GM23248 (cell line): Measurements from ENCODE around the gene FRMD1. TPM values are rescaled to one million over a fixed set of nuclear protein-coding genes. Genes with fewer than 3 reads are reported as not detected.

Source experiments
- DNase-seq: peaks from one replicate; pipeline ENCODE4 v3.0.0-alpha.2; 2015
- H2AFZ ChIP-seq: fragments of 200-600 bp; sonication (generic); 2 replicates; pipeline ENCODE4 v1.6.1; 2016; ENCODE audit warnings: antibody characterized with exemption
- H3F3A ChIP-seq: fragments of 200-600 bp; sonication (generic); 2 replicates; pipeline ENCODE4 v1.6.1; 2016; ENCODE audit warnings: mild to moderate bottlenecking, antibody characterized with exemption, mixed run types; ENCODE audit not compliant: insufficient read depth
- H3K27ac ChIP-seq: fragments of 200-600 bp; sonication (generic); 2 replicates; pipeline ENCODE4 v1.5.1; 2016; ENCODE audit warnings: mild to moderate bottlenecking
- H3K27me3 ChIP-seq: fragments of 200-600 bp; sonication (generic); replicated peaks from 2 replicates; pipeline ENCODE4 v1.6.1; 2016; ENCODE audit warnings: mild to moderate bottlenecking; ENCODE audit not compliant: insufficient read depth
- H3K36me3 ChIP-seq: fragments of 200-600 bp; sonication (generic); 2 replicates; pipeline ENCODE4 v1.6.1; 2016; ENCODE audit warnings: low read depth, mild to moderate bottlenecking
- H3K4me1 ChIP-seq: fragments of 200-600 bp; sonication (generic); 2 replicates; pipeline ENCODE4 v1.6.1; 2016; ENCODE audit warnings: mild to moderate bottlenecking; ENCODE audit not compliant: insufficient read depth
- H3K4me2 ChIP-seq: fragments of 200-600 bp; sonication (generic); one replicate; pipeline ENCODE4 v1.6.1; 2016; ENCODE audit warnings: mild to moderate bottlenecking; ENCODE audit not compliant: unreplicated experiment
- H3K4me3 ChIP-seq: fragments of 200-600 bp; sonication (generic); 2 replicates; pipeline ENCODE4 v1.5.1; 2016; ENCODE audit warnings: mild to moderate bottlenecking
- H3K79me2 ChIP-seq: fragments of 200-600 bp; sonication (generic); 2 replicates; pipeline ENCODE4 v1.6.1; 2016; ENCODE audit warnings: mild to moderate bottlenecking; ENCODE audit not compliant: insufficient read depth
- H3K9ac ChIP-seq: fragments of 200-600 bp; sonication (generic); 2 replicates; pipeline ENCODE4 v1.6.1; 2016; ENCODE audit warnings: mild to moderate bottlenecking
- H3K9me2 ChIP-seq: fragments of 200-600 bp; sonication (generic); 2 replicates; pipeline ENCODE4 v1.6.1; 2016; ENCODE audit warnings: mixed run types, mild to moderate bottlenecking, moderate library complexity; ENCODE audit not compliant: insufficient read depth
- H3K9me3 ChIP-seq: fragments of 200-600 bp; sonication (generic); one replicate; pipeline ENCODE4 v1.6.1; 2017; ENCODE audit warnings: low read depth
- H4K20me1 ChIP-seq: fragments of 200-600 bp; sonication (generic); 2 replicates; pipeline ENCODE4 v1.6.0; 2016; ENCODE audit not compliant: insufficient read depth
- EZH2 ChIP-seq: fragments of 200-600 bp; sonication (generic); IDR thresholded peaks from 2 replicates; pipeline ENCODE4 v1.6.1; 2018; ENCODE audit warnings: antibody characterized with exemption, mild to moderate bottlenecking; ENCODE audit not compliant: insufficient read depth, poor library complexity, severe bottlenecking
- EZH2phosphoT487 ChIP-seq: fragments of 200-600 bp; sonication (generic); IDR thresholded peaks from 2 replicates; pipeline ENCODE4 v1.6.1; 2018; ENCODE audit warnings: antibody characterized with exemption, moderate library complexity, mild to moderate bottlenecking, low read depth; ENCODE audit not compliant: insufficient read depth
- WGBS, 2 experiments: methylation state at CpG; one replicate each; pipeline ENCODE4 v1.1.6; 2015 to 2017; ENCODE audit warnings: low lambda C conversion rate in 2 of 2, low coverage in 1 of 2; ENCODE audit errors: missing lambda C conversion rate in 2 of 2; 5-methylcytosine and 5-hydroxymethylcytosine counted together
- in situ Hi-C: fragments of 300-500 bp; cut with MboI; formaldehyde crosslinking; loops from 2 replicates; pipeline ENCODE4 v1.15.0; 2020
- polyA plus RNA-seq: library from polyadenylated mRNA; unstranded; fragments of >200 nt; fragmentation: Nextera tagmentation; extraction: Ambion mirVana; gene quantifications from 2 replicates; pipeline ENCODE4 v1.2.1, GENCODE V29; 2016
- total RNA-seq: library from RNA; depleted of rRNA; stranded (reverse); fragments of >200 nt; shearing (Covaris generic); gene quantifications from 2 replicates; pipeline ENCODE4 v1.2.3, GENCODE V29; 2014

FRMD1 gene
- total and polyA plus RNA-seq, 2 experiments from 2014 or later, result not detected

GRCh38 chr6:168060521-168060931 is 18.5 kb downstream of the FRMD1 start:
- WGBS, 2 experiments, result 59% methylated on average over 12 of the region's 12 CpGs

GRCh38 chr6:168058691-168059551 is 20.1 kb downstream of the FRMD1 start:
- no peak overlapping the region for H3K27ac ChIP-seq
- 89 to 93% methylated on average over 27 of the region's 30 CpGs for WGBS, 2 experiments

More at GRCh38 chr6:168060521-168060931, 18.5 kb downstream of the FRMD1 start:
- H3K36me3 ChIP-seq, result no peaks in the 10 kb centered on the region
- no peaks in the 10 kb centered on the region for H3K27me3 ChIP-seq
- DNase-seq, result peak; percentile 67
- no peak overlapping the region for H3K27ac ChIP-seq
- no peak overlapping the region for H2AFZ ChIP-seq
- in situ Hi-C loops, result no loop called here
- H3K9me2 ChIP-seq, result no peaks in the 10 kb centered on the region
- no peak overlapping the region for H3K4me2 ChIP-seq
- H3F3A ChIP-seq, result no peaks in the 10 kb centered on the region
- no peak for TF ChIP-seq EZH2
- H3K9me3 ChIP-seq, result no peaks in the 10 kb centered on the region
- no peak overlapping the region for H3K4me3 ChIP-seq
- H4K20me1 ChIP-seq, result no peaks in the 10 kb centered on the region
- H3K4me1 ChIP-seq, result no peaks in the 10 kb centered on the region
- H3K9ac ChIP-seq, result no peak overlapping the region
- H3K79me2 ChIP-seq, result no peaks in the 10 kb centered on the region

GRCh38 chr6:168057836-168058235 is 21.2 kb downstream of the FRMD1 start:
- Histone ChIP-seq H3K9me2 (no peaks in the 10 kb centered on the region), H3K27ac (no peak overlapping the region), H3F3A (no peaks in the 10 kb centered on the region), H3K27me3 (no peaks in the 10 kb centered on the region), H3K36me3 (no peaks in the 10 kb centered on the region), H3K9me3 (no peaks in the 10 kb centered on the region), H2AFZ (no peak overlapping the region), H3K4me1 (no peaks in the 10 kb centered on the region), H3K4me3 (no peak overlapping the region), H3K9ac (no peak overlapping the region), H3K4me2 (no peak overlapping the region), H3K79me2 (no peaks in the 10 kb centered on the region), H4K20me1 (no peaks in the 10 kb centered on the region)
- WGBS, 2 experiments, result 86 to 93% methylated on average over 11 to 14 of the region's 14 CpGs
- in situ Hi-C loops, result no loop called here
- no peak for DNase-seq
- TF ChIP-seq EZH2 (no peak), EZH2phosphoT487 (no peak)

More at GRCh38 chr6:168058691-168059551, 20.1 kb downstream of the FRMD1 start:
- no peaks in the 10 kb centered on the region for H3K36me3 ChIP-seq
- no peaks in the 10 kb centered on the region for H3K79me2 ChIP-seq
- H3K9me3 ChIP-seq, result no peaks in the 10 kb centered on the region
- no peak for TF ChIP-seq EZH2phosphoT487
- no peak for TF ChIP-seq EZH2
- no peaks in the 10 kb centered on the region for H3K27me3 ChIP-seq
- no peaks in the 10 kb centered on the region for H3F3A ChIP-seq
- H3K4me3 ChIP-seq, result no peak overlapping the region
- H3K9ac ChIP-seq, result no peak overlapping the region
- no peaks in the 10 kb centered on the region for H4K20me1 ChIP-seq
- no peak overlapping the region for H3K4me2 ChIP-seq
- no peaks in the 10 kb centered on the region for H3K9me2 ChIP-seq
- H2AFZ ChIP-seq, result no peak overlapping the region
- DNase-seq, result no peak
- in situ Hi-C loops, result no loop called here
- no peaks in the 10 kb centered on the region for H3K4me1 ChIP-seq

- no peaks in the 10 kb centered on the region for H3K4me1 ChIP-seq
- H3K36me3 ChIP-seq, result no peaks in the 10 kb centered on the region
- no peaks in the 10 kb centered on the region for H3K9me2 ChIP-seq
- no peak overlapping the region for H2AFZ ChIP-seq
- H3K4me3 ChIP-seq, result no peak overlapping the region
- no peak for TF ChIP-seq EZH2phosphoT487
- TF ChIP-seq EZH2, result no peak
- no peak overlapping the region for H3K4me2 ChIP-seq
- no peak overlapping the region for H3K9ac ChIP-seq
- 74 to 84% methylated on average over 24 of the region's 24 CpGs for WGBS, 2 experiments
- H4K20me1 ChIP-seq, result no peaks in the 10 kb centered on the region
- H3K79me2 ChIP-seq, result no peaks in the 10 kb centered on the region
- no peak for DNase-seq
- in situ Hi-C loops, result no loop called here
- H3F3A ChIP-seq, result no peaks in the 10 kb centered on the region
- H3K9me3 ChIP-seq, result no peaks in the 10 kb centered on the region
- H3K27ac ChIP-seq, result no peak overlapping the region
- no peaks in the 10 kb centered on the region for H3K27me3 ChIP-seq
These were observed 22.0 kb downstream of the FRMD1 start for GRCh38 chr6:168056892-168057527.
